ENCODE data around the gene ADCK2.
"Not testable (repeated sequence)": the region's sequence is repeated elsewhere in the genome, so short reads cannot be mapped to it uniquely, and the experiment has no call there.

The ADCK2 gene

GRCh38 chr7:140673063-140673773, 473 bp downstream of the ADCK2 start:
- peak in 1 of 2 donors; percentile 23 for DNase-seq (ENCODE audit: low read depth in 2 of 2)

GRCh38 chr7:140673774-140674155, 1.0 kb downstream of the ADCK2 start:
- DNase-seq (ENCODE audit: low read depth in 2 of 2): no peak

GRCh38 chr7:140674356-140674800, 1.6 kb downstream of the ADCK2 start:
- DNase-seq (ENCODE audit: low read depth in 2 of 2): no peak

GRCh38 chr7:140674899-140675701, 2.4 kb downstream of the ADCK2 start:
- DNase-seq (ENCODE audit: low read depth in 2 of 2): no peak

- DNase-seq (ENCODE audit: low read depth in 2 of 2): no peak
Observed at GRCh38 chr7:140675726-140676125, 3.0 kb downstream of the ADCK2 start.

GRCh38 chr7:140676306-140676705, 3.6 kb downstream of the ADCK2 start:
- no peak for DNase-seq (ENCODE audit: low read depth in 2 of 2)

GRCh38 chr7:140676956-140677355, 4.2 kb downstream of the ADCK2 start:
- not testable (repeated sequence) for DNase-seq (ENCODE audit: low read depth in 2 of 2)

- DNase-seq (ENCODE audit: low read depth in 2 of 2): no peak
Observed at GRCh38 chr7:140677496-140677895, 4.8 kb downstream of the ADCK2 start.

- DNase-seq (ENCODE audit: low read depth in 2 of 2): no peak
Observed at GRCh38 chr7:140678081-140678815, 5.5 kb downstream of the ADCK2 start.

GRCh38 chr7:140678816-140679130, 6.0 kb downstream of the ADCK2 start:
- DNase-seq (ENCODE audit: low read depth in 2 of 2): no peak

GRCh38 chr7:140679186-140679585, 6.4 kb downstream of the ADCK2 start:
- DNase-seq (ENCODE audit: low read depth in 2 of 2): no peak

- DNase-seq (ENCODE audit: low read depth in 2 of 2): no peak
Observed at GRCh38 chr7:140680886-140681285, 8.1 kb downstream of the ADCK2 start.

GRCh38 chr7:140681766-140682165, 9.0 kb downstream of the ADCK2 start:
- DNase-seq (ENCODE audit: low read depth in 2 of 2): no peak

GRCh38 chr7:140683657-140684056, 10.9 kb downstream of the ADCK2 start:
- DNase-seq (ENCODE audit: low read depth in 2 of 2): no peak

GRCh38 chr7:140684066-140684950, 11.6 kb downstream of the ADCK2 start:
- DNase-seq (ENCODE audit: low read depth in 2 of 2): no peak

GRCh38 chr7:140685407-140686087, 12.8 kb downstream of the ADCK2 start:
- no peak for DNase-seq (ENCODE audit: low read depth in 2 of 2)

- no peak for DNase-seq (ENCODE audit: low read depth in 2 of 2)
Observed at GRCh38 chr7:140686921-140687320, 14.2 kb downstream of the ADCK2 start.

GRCh38 chr7:140688341-140688740, 15.6 kb downstream of the ADCK2 start:
- DNase-seq (ENCODE audit: low read depth in 2 of 2): no peak

GRCh38 chr7:140689199-140690152, 16.7 kb downstream of the ADCK2 start:
- DNase-seq (ENCODE audit: low read depth in 2 of 2): no peak
